Ramos (cell line): ENCODE data around the gene TTC9B.

Experiments used
- in situ Hi-C: fragments of 300-500 bp; cut with MboI; formaldehyde crosslinking; loops from one replicate; pipeline ENCODE4 v1.14.3; 2022; ENCODE audit warnings: low sequenced_read_pairs; ENCODE audit not compliant: unreplicated experiment

The TTC9B gene

GRCh38 chr19:40217934-40218890 is at the start of gene TTC9B:
Gene TTC9B (minus strand): TSS chr19:40218384. CDS start chr19:40218381, 3 bp downstream.
- in situ Hi-C loops, result no loop called here

DNA sequence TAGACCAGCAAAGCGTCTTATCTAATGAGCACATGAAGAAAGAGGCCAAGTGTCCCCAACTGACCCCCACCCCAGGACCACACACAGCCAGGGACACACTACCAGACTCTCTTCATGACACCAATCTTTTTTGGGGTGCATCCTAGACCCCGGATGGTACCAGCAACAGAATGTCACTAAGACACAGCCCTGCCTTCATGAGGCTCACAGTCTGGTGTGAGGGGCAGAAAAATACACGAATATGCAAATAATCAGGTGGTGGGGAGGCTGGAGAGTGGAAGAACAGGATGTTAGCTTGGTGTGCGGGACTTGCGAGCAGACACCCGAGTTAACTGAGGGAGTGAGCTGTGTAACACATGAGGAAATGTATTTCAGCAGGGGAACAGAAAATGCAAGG is 49.4 kb upstream of the TTC9B start:
- in situ Hi-C loops, result no loop called here

DNA sequence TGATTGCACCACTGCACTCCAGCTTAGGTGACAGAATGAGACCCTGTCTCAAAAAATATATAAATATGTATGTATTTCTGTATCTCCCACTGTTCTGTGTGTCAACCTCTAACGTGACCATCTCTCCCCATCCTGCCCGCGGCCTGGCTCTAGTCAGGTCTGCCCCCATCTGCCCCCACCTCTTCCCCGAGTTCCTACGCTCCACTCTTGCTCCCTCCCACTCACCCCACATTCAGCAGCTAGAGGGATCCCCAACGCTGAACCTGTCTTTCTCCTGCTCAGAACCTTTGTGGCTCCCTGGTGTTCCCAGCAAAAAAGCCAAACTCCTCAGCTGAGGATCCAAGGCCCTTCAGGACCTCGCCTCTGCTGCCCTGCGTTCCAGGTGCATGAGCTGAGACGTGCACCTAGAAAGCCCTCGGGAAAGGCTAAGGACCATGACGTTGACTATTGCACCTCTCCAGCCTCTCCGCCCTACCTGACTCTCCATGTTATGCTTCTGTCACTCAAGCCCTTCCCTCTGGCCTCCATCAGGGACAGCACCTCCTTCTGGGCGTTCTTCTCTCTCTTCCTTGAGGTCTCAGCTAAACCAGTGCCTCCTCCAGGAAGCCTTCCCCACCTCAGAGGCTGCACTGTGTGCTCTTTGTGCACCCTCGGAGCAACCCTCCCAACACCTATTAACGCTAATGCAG is 48.9 kb upstream of the TTC9B start:
- in situ Hi-C loops, result no loop called here

GRCh38 chr19:40266119-40266518 is 47.9 kb upstream of the TTC9B start:
- in situ Hi-C loops, result no loop called here

- in situ Hi-C loops, result no loop called here
Measured at GRCh38 chr19:40265763-40266099, 47.5 kb upstream of the TTC9B start.

GRCh38 chr19:40265055-40265762 is 47.0 kb upstream of the TTC9B start:
- in situ Hi-C loops, result no loop called here

DNA sequence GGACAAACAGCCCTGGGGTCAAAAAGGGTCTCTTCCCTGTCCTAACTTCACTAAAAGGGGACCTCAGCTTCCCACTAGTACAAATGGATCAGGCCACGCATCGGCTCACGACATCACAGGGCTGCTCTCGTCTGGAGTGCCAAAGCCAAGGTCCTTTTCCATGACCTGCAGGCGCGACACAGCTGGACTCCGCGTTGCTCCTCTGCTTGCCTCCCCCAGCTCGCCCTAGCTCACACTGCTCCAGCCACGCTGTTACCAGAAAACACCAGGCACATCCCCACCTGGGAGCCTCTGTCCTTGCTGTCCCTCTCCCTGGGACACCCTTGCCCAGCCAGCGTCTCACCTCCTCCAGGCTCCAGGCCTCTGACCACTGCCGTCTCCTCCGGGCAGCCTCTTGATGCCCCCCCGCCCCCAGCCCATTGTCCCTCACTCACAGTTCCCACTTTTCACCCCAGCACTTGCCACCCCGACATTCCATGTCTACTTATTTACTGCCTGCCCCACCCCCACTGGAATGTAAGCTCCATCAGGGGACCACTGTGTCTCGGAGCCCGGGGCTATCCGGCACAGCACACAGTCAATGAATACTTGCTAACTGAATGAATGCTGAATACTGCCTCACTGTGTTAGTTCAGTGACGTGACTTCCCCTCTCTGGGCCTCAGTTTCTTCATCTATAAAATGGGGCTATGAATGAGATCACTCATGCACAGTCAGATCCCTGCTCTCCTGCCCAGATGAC is 46.3 kb upstream of the TTC9B start:
- in situ Hi-C loops, result no loop called here

- in situ Hi-C loops, result no loop called here
Measured at GRCh38 chr19:40263440-40264313, 45.5 kb upstream of the TTC9B start.

DNA sequence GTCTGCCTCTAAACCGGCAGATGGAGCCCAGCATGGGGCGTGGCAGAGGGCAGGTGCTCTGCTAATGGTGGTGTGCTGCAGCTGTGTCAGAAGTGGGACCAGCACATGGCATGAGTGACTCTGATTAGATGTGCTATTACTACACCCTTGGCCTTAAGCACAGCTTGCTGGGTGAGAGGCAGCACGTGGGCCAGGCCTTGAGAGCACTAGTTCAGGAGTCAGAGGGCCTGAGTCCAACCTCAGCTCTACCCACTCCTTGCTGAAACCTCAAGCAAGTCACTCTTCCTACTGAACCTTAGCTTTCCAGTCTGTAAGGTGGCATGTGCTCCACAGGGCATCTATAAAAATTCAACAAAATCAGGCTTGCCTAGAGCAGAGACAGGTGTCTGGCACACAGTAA is 44.2 kb upstream of the TTC9B start:
- in situ Hi-C loops, result no loop called here

DNA sequence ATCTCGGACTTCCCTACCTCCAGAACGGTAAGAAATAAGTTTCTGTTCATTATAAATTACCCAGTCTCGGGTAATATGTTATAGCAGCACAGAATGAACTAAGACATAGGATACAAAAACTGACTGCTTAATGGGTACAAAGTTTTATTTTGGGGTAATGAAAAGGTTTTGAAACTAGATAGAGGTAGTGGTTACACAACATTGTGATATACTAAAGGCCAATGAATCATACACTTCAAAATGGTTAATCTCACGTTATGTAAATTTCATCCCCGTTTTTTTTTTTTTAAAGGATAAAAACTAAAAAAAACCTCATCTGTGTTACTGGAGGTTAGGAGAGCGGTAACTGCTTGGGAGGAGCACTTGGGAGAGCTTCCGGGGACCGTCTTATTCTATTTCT is 43.4 kb upstream of the TTC9B start:
- in situ Hi-C loops, result no loop called here

- in situ Hi-C loops, result no loop called here
Measured at GRCh38 chr19:40257096-40257517, 38.9 kb upstream of the TTC9B start.

GRCh38 chr19:40256512-40256911 is 38.3 kb upstream of the TTC9B start:
- in situ Hi-C loops, result no loop called here

GRCh38 chr19:40255619-40256166 is 37.5 kb upstream of the TTC9B start:
- in situ Hi-C loops, result no loop called here

GRCh38 chr19:40254714-40255418 is 36.7 kb upstream of the TTC9B start:
- in situ Hi-C loops, result no loop called here

- in situ Hi-C loops, result no loop called here
Measured at GRCh38 chr19:40253611-40254092, 35.5 kb upstream of the TTC9B start.

DNA sequence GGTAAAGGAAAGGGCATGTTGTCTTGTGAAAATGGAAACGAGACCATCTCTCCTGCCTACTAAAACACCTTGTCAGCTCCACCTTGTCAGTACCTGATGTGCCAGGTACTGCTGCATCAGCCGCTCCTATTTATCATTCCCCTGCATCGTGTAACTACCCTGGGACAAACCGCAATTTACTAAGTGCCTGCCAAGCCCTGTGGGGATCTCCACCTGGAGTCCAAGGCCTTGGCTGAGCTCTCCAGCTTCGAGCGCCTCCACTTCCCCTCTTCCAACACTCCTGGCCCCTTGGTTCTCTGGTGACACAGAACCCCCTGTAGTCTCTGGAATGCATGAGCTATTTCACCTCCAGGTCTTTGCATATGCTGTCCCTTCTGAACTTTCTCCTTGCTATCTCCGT is 34.2 kb upstream of the TTC9B start:
- in situ Hi-C loops, result no loop called here

DNA sequence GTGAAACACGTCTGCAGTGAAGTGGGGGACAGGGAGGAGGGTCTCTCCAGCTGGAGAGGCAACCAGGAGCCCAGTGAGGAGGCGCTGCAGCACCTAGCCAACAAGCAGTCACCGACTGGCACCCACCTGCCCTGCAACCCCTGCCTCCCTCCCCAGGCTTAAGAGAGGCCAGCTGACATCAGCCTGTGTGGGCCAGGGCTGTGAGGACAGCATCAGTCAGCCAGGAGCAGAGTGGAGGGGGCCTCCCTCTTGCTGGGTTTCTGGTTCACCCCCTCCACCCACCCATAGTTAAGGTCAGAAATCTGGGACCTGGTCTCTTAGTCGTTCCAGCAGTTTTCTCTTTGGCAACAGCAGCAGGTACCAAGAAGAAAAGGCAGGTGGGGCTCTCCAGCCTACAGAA is 33.8 kb upstream of the TTC9B start:
- in situ Hi-C loops, result no loop called here

- in situ Hi-C loops, result no loop called here
Measured at GRCh38 chr19:40251244-40251643, 33.1 kb upstream of the TTC9B start.
